Measurements from ENCODE around the gene SUSD4.

Gene SUSD4

GRCh38 chr1:223329252-223329651 lies 34.7 kb downstream of the SUSD4 start:
- no peak overlapping the region for H3K4me3 ChIP-seq (ENCODE audit: low read depth, low read length)
- TF ChIP-seq CTCF (IDR thresholded peaks at IDR 0.05; ENCODE audit: low read depth, low read length): no peak

GRCh38 chr1:223328566-223328965 lies 35.4 kb downstream of the SUSD4 start:
- no peak for TF ChIP-seq CTCF (IDR thresholded peaks at IDR 0.05; ENCODE audit: low read depth, low read length)
- no peak overlapping the region for H3K4me3 ChIP-seq (ENCODE audit: low read depth, low read length)

- TF ChIP-seq CTCF (IDR thresholded peaks at IDR 0.05; ENCODE audit: low read depth, low read length): no peak
- no peak overlapping the region for H3K4me3 ChIP-seq (ENCODE audit: low read depth, low read length)
These were observed 37.2 kb downstream of the SUSD4 start for GRCh38 chr1:223326776-223327175.

- H3K4me3 ChIP-seq (ENCODE audit: low read depth, low read length): no peak overlapping the region
- TF ChIP-seq CTCF (IDR thresholded peaks at IDR 0.05; ENCODE audit: low read depth, low read length): no peak
These were observed 40.2 kb downstream of the SUSD4 start for GRCh38 chr1:223323491-223324484.

GRCh38 chr1:223322868-223323267 lies 41.1 kb downstream of the SUSD4 start:
- no peak for TF ChIP-seq CTCF (IDR thresholded peaks at IDR 0.05; ENCODE audit: low read depth, low read length)
- no peak overlapping the region for H3K4me3 ChIP-seq (ENCODE audit: low read depth, low read length)

- no peak overlapping the region for H3K4me3 ChIP-seq (ENCODE audit: low read depth, low read length)
- no peak for TF ChIP-seq CTCF (IDR thresholded peaks at IDR 0.05; ENCODE audit: low read depth, low read length)
These were observed 43.0 kb downstream of the SUSD4 start for GRCh38 chr1:223320959-223321358.

GRCh38 chr1:223319905-223320580 lies 43.9 kb downstream of the SUSD4 start:
- no peak for TF ChIP-seq CTCF (IDR thresholded peaks at IDR 0.05; ENCODE audit: low read depth, low read length)
- H3K4me3 ChIP-seq (ENCODE audit: low read depth, low read length): no peak overlapping the region

All from WI38 (cell line).